ENCODE measurements around the gene TTBK2. TPM values are rescaled to one million over a fixed set of nuclear protein-coding genes. Genes with fewer than 3 reads are reported as not detected.
A peak's percentile ranks its signal among the peaks of the same experiment; 100 is the strongest.

Gene TTBK2
- 26.5 and 32.4 TPM in 2 replicates for total RNA-seq (ENCODE audit: low replicate concordance)

DNA sequence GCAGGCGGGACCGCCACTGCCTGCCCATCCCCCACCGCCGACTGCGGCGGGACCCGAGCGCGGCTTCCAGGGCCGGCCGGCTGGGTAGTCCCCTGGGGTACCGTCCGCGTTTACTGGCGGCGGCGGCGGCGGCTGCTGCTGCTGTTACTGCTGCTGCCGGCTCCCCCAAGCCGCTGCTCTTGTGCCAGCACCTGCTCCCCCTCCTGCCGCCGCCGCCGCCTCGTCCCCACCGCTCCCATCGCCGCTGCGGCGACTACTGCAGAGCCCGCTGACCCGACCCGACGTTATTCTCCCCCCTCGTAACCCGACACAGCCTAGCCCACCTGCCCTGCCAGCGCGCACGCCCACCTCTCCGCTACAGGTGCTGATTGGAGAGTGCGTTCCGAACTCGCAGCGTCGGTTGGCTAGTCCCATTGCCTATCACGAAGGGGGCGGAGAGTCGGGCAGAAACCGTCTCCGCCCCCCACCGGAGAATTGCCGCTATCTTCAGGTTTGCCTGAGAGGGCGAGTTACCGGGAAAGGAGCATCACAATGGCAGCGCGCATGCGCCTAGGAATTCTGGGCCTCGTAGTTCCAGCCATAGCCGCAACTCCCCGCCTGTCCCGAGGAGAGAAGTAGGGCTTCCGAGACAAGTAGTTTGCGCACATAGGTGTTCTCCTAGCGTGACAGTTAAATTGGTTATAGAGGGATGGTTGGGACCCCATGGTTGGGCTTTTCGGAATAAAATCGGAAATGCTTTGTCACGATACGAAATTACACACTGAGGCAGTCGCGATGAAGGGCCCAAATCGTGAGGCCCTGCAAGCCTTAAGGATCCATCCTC, at the start of gene TTBK2:
TTBK2 (minus strand) TSS at position 260 of the 823 bp plus-strand sequence. CDS start 42,161 bp downstream, outside the sequence.
- Histone ChIP-seq H3K4me3 (peak within 1 kb of the TSS; percentile 93), H3K4me2 (peak within 1 kb of the TSS; percentile 93), H3K27me3 (peaks cover 16% of the 10 kb centered on the region), H3K27ac (no peak within 1 kb of the TSS), H3K79me2 (ENCODE audit: low read depth) (peaks cover 44% of the 10 kb centered on the region), H3K9ac (peak within 1 kb of the TSS; percentile 43), H3F3A (ENCODE audit: low read depth) (peaks cover 20% of the 10 kb centered on the region), H3K36me3 (no peaks in the 10 kb centered on the region), H4K20me1 (ENCODE audit: low read depth) (peaks cover 25% of the 10 kb centered on the region), H3K4me1 (peaks cover 14% of the 10 kb centered on the region), H2AFZ (replicated peaks) (peak within 1 kb of the TSS; percentile 100), H3K9me3 (ENCODE audit: low read depth) (no peaks in the 10 kb centered on the region)
- Mint-ChIP-seq H3K4me3 (peak within 1 kb of the TSS; percentile 98), H3K36me3 (no peaks in the 10 kb centered on the region), H3K9me3 (no peaks in the 10 kb centered on the region), H3K27ac (no peak within 1 kb of the TSS), H3K4me1 (peaks cover 24% of the 10 kb centered on the region), H3K27me3 (ENCODE audit: insufficient read depth, low read depth) (peaks cover 5% of the 10 kb centered on the region)
- DNase-seq (ENCODE audit: low spot score), result peak; percentile 99
- no peak for TF ChIP-seq EZH2 (IDR thresholded peaks at IDR 0.05)
- TF ChIP-seq CTCF (IDR thresholded peaks at IDR 0.05), result no peak
- no peak for TF ChIP-seq EZH2phosphoT487 (IDR thresholded peaks at IDR 0.05)

GRCh38 chr15:42964476-42964875, 43.9 kb upstream of the TTBK2 start:
- H3K4me3 Mint-ChIP-seq, result no peak overlapping the region
- no peak overlapping the region for H3K9ac ChIP-seq
- H3K4me2 ChIP-seq, result no peak overlapping the region
- TF ChIP-seq EZH2 (IDR thresholded peaks at IDR 0.05) (no peak), CTCF (IDR thresholded peaks at IDR 0.05) (no peak)
- no peaks in the 10 kb centered on the region for H4K20me1 ChIP-seq (ENCODE audit: low read depth)
- no peak overlapping the region for H3K27ac Mint-ChIP-seq
- H3K9me3 Mint-ChIP-seq, result peaks cover under 1% of the 10 kb centered on the region
- H3K27ac ChIP-seq, result no peak overlapping the region
- H3K36me3 Mint-ChIP-seq, result peaks cover 22% of the 10 kb centered on the region
- H3K9me3 ChIP-seq (ENCODE audit: low read depth), result no peaks in the 10 kb centered on the region
- no peaks in the 10 kb centered on the region for H3K4me1 ChIP-seq
- no peak overlapping the region for H3K4me3 ChIP-seq
- no peaks in the 10 kb centered on the region for H3K4me1 Mint-ChIP-seq
- H3K27me3 Mint-ChIP-seq (ENCODE audit: insufficient read depth, low read depth), result no peaks in the 10 kb centered on the region
- no peaks in the 10 kb centered on the region for H3K36me3 ChIP-seq
- H3K79me2 ChIP-seq (ENCODE audit: low read depth), result no peaks in the 10 kb centered on the region
- no peak for DNase-seq (ENCODE audit: low spot score)
- H2AFZ ChIP-seq (replicated peaks), result no peak overlapping the region
- H3F3A ChIP-seq (ENCODE audit: low read depth), result no peaks in the 10 kb centered on the region
- no peaks in the 10 kb centered on the region for H3K27me3 ChIP-seq

GRCh38 chr15:42955518-42955917, 34.9 kb upstream of the TTBK2 start:
- Histone ChIP-seq H3K4me3 (no peak overlapping the region), H3K9ac (no peak overlapping the region), H3K4me1 (no peaks in the 10 kb centered on the region), H3K4me2 (no peak overlapping the region), H3K27ac (no peak overlapping the region), H3K27me3 (no peaks in the 10 kb centered on the region), H3K36me3 (peaks cover 11% of the 10 kb centered on the region), H2AFZ (replicated peaks) (no peak overlapping the region), H3K9me3 (ENCODE audit: low read depth) (no peaks in the 10 kb centered on the region), H3K79me2 (ENCODE audit: low read depth) (no peaks in the 10 kb centered on the region), H3F3A (ENCODE audit: low read depth) (no peaks in the 10 kb centered on the region), H4K20me1 (ENCODE audit: low read depth) (no peaks in the 10 kb centered on the region)
- H3K4me3 Mint-ChIP-seq, result no peak overlapping the region
- no peaks in the 10 kb centered on the region for H3K27me3 Mint-ChIP-seq (ENCODE audit: insufficient read depth, low read depth)
- TF ChIP-seq CTCF (IDR thresholded peaks at IDR 0.05), result no peak
- H3K9me3 Mint-ChIP-seq, result no peaks in the 10 kb centered on the region
- DNase-seq (ENCODE audit: low spot score), result no peak
- no peaks in the 10 kb centered on the region for H3K4me1 Mint-ChIP-seq
- no peak overlapping the region for H3K27ac Mint-ChIP-seq
- peaks cover 31% of the 10 kb centered on the region for H3K36me3 Mint-ChIP-seq

Data from neural progenitor cell (in vitro differentiated cells).